GM19025 (cell line): ENCODE results near the gene RAB33A.

Experiments used
- ATAC-seq: cut with Tn5 transposase; IDR thresholded peaks from one replicate; pipeline ENCODE4 v1.9.1; 2021; ENCODE audit warnings: mild to moderate bottlenecking, low read depth, moderate library complexity; ENCODE audit not compliant: unreplicated experiment

The RAB33A gene

DNA sequence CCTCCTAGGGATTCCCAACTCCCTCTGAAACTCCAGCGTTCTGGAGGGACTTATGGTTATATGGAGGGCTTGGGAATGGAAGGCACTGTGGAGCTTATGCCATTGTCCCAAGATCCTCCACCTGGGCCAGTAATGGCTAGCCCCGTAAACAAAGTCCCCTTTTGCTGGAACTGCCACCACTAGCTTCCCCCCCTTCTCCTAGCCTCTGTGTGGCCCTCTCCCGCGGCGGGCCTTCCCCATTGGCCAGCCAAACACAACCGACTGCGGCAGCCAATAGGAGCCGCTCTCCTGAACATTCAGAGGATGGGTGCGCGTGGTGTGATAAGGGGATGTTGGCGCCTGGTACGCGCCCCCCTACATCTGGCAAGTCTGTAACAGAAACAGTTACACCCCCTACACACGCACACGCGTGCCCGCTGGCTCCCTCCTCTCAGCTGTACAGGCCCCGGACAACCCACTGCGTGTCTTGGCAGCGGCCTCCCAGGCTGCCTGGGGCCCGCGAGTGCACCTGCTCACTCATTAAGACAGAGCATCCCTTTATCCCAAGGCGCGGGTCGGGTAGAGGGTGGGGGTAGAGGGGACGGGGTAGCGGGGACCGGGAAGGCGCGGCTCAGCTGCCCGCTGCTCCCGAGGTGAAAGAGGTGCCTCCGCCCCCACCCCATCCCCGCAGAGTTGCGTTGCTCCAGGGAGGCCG is 863 bp upstream of the RAB33A start:
- ATAC-seq, result peak; percentile 64

- ATAC-seq, result no peak
Measured at GRCh38 chrX:130172127-130172845, 524 bp downstream of the RAB33A start.

DNA sequence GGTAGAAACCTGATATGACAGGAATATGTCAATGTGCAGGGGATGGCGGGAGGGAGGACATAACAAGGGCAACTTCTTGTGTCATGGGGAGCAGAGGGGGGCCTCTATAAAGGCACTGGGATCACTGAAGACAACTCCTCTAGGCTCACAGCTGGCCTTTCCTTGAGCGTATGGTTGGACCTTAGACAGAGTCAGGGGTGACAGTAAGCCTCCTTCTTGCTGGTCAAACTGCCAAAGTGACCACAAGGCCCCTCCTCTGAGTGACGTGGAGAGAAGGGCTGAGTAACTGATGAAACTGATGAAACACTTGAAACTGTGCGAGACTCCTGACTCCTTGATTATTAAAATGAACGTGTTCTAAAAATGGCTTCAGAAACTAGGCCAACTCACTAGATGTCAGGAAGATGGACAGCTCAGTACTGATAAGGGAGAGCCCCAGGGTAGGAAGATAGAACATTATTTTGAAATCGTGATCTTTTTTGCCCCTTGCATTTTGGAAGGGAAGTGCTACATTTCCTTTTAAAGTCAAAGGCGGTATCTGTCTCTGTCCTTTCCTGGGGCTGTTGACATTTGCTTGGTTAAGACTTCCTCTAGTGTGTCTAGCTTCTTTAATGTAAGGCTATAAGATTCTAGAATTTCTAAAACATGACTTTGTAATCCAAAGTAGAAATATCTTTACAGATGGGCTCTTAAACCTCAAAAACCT is 1.6 kb downstream of the RAB33A start:
- ATAC-seq, result no peak

GRCh38 chrX:130174045-130174704 is 2.4 kb downstream of the RAB33A start:
- ATAC-seq, result no peak

GRCh38 chrX:130174937-130175336 is 3.2 kb downstream of the RAB33A start:
- ATAC-seq, result no peak

GRCh38 chrX:130176354-130176776 is 4.6 kb downstream of the RAB33A start:
- ATAC-seq, result peak; percentile 82

DNA sequence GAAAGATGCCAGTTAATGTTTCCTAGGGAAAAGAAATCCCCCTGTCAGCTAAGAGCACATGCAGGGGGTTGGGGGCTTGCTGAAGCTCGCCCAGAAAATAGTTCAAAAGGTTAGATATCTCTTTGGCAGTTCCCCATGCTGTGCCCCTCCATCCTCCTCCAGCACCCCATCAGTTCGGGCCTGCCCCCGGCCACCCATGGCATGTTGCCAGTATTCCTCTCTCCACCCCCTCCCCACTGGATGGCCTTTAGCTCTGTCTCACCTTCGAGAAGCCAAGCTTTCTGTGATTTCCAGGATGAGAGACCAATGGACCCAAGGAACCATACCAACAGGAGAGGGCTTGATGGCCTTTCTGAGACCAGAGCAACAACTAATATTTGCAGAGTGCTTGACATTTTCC is 5.2 kb downstream of the RAB33A start:
- no peak for ATAC-seq

DNA sequence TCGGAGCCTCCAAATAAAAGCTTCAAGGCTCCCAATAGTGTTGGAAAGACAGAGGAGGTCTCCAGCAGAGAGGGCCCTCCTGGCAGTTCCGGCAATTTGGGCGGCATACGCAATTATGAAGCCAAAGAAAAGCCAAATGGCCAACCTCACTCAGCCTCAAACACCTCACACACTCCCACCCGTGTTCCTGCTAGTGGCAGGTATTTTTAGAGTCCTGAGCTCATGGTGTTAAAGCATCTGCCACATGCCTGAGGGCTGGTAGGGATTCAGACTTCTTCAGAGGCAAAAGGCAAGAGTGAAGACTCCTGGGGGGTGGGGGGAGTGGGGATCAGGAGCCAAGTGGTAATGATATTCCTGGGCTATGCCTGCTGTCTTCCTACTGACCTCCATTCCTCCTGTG is 7.4 kb downstream of the RAB33A start:
- ATAC-seq, result no peak

DNA sequence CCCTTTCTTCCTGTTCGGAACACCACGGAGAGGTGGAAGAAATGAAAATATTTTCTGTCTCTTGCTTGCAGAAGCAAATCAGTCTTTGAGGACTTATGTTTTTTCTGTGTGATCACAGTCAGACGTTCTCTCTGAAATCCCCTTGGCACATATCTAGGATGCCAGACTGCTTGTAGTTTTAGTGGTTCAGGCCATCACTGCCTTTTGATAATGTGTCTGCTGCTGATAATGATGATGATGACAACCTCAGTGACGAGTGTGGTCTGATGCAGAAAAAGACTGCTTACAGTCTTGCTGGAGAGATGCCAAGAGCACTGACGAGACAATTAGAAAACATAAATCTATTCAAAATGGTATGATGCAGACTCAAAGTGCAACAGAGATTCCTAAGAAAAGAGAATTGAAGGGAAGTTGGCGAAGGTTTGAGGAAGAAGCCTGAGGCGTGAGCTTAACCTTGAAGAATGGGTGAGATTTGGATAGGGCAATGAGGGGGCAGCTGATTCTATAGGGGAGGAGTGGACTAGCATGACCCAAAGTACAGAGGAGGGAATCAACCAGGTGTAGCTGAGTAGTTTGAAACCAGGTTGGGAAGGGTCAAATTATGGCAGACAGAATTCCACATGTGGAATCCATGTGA is 7.9 kb downstream of the RAB33A start:
- ATAC-seq, result no peak

DNA sequence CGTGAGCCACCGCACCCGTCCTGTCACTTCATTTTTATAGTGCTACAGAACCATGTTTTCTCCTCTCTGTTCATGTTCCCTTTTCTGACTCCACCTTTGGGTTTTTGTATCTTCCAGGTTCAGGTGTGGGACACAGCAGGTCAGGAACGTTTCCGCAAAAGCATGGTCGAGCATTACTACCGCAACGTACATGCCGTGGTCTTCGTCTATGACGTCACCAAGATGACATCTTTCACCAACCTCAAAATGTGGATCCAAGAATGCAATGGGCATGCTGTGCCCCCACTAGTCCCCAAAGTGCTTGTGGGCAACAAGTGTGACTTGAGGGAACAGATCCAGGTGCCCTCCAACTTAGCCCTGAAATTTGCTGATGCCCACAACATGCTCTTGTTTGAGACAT is 12.4 kb downstream of the RAB33A start:
- no peak for ATAC-seq

DNA sequence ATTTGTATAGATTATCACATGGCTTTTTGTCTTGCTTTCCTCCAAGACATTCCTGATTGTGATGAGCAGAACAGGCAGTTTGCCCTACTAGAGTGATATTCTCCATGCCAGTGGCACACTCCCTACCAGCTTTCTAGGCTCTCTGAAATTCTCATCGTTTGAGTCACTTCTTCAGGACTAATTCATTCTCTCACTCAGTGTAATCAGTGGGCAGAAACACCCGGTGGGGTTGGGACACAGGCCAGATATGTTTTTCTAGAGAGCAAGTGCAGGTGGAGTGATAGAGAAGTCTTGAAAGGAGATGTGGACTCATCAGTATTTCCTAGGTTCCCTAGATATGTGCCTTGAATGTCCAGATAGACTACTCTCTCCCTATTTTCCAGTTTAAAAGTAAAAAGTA is 13.1 kb downstream of the RAB33A start:
- ATAC-seq, result no peak

DNA sequence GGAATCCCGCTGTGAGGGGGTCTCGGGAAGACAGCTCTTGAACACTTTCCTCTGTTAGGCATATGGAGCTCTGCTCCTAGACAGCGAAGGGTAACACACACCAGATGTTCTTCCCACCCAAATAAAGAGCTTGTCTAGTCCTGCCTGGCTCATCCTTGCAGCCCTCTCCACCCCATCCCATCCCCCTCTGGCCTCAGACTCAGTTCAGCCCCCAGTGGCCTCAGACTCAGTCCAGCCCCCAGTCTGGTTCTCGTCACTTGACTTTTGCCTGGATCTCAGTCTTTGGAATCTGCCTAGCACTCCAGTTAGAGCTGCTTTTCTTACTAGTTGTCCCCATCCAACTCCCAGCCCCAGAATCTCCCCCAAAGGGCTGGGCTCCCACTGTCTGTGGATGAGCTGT is 14.9 kb downstream of the RAB33A start:
- ATAC-seq, result no peak

- no peak for ATAC-seq
Measured at GRCh38 chrX:130190801-130191200, 19.0 kb downstream of the RAB33A start.

DNA sequence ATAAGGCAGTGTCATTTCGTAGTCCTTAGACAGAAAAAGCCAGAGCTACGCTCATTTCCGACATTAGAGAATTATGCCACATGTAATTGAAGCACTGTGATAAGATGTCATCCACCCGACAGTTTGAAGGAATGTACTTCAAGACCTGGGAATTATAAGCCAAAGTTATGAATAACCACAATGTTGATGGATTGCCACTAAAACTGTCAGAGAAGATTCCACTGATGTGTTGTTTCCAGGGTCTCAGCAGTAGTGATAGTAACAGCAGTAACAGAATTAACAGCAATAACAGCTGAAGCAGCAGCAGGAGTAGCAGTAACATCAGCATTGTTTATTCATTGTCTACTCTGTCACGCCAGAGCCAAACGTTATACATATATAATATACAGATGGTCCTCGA is 24.7 kb downstream of the RAB33A start:
- ATAC-seq, result no peak

GRCh38 chrX:130197464-130197863 is 25.7 kb downstream of the RAB33A start:
- no peak for ATAC-seq

DNA sequence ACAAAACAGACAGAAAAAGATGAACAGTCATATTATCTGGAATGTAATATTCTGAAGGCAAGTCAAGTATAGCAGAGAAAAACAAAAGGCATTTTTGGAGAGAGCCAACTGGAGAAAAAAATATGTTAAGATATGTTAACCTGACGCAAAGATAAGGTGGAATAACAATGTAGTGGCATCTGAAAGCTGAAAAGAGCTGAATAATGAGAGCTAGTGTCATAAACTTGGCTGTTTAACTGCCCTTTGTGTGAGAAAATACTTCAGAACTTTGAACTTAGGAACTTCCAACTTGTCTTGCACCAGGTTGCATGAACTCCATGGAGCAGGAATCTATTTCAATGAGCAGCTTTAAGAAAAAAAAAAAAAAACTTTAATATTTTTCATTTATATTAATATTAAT is 32.9 kb downstream of the RAB33A start:
- no peak for ATAC-seq

DNA sequence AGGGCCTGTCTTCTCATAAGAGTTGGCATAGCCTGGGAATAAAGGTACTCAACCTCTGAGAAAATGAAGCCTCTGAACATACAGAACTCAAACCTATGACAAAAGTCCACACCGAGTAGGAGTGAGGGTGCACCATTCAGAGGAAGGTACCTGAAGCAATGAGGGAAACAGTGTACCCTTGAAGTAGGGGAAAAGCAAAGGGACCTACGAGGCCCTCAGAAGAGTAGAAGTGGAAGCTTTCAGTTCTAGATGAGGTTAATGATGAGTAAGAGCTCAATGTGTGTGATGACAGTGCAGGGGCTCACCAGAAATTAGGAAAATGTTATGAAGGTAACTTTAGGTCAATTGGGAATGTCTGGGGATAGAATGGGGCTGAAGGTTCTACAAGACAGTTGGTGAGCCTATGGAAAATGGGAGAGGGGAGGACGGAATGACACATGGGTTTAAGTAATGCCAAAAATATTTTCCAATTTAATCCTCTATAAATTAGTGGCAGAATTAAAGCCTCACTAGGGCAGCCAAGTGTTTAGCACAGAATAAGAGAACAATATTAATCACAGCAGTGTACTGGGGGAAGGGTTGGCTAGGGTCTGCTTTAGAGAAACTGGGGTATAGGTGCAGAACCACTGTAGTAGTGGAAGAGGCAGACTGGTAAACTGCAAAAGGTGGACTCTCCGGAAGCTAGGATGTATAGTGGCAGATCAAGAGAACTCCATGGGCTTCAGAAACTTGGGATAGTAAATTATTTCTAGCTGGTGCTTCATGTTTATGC is 39.8 kb downstream of the RAB33A start:
- ATAC-seq, result no peak

DNA sequence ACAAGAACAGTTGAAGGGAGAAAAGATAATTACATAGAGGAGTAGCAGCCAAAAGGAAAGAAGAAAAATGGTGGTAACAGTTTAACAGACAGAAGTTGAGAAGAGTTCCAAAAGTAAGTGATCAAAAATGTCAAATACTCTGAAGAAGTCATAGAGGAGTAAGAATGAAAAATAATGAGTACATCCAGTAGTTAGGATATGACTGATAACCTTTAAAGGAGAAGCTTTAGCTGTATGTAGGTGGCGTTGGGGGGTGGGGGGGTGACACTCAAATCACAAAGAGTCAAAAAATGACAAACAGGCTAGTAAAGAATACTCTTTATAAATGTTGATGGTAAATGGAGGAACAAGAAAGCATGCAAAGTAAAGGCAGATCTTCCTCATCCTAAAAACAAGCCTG is 40.6 kb downstream of the RAB33A start:
- no peak for ATAC-seq

DNA sequence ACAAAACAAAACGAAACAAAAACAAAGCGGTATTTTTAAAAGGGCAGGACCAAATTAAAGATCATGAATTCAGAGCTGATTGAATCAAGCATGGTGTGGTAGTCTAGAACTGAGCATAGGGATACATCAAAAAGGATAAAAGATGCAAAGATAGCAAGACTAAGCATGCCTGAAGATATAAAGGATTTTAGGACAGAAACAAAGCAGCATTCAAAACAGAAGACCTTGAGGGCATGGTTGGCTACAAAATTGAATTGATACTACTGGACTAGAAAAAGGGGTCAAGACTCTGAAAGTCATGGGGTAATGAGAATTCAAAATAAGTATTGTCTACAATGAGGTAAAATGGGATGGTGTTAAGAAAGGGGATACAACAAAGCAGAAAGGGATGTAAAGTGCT is 41.6 kb downstream of the RAB33A start:
- ATAC-seq, result no peak

GRCh38 chrX:130216320-130216719 is 44.6 kb downstream of the RAB33A start:
- ATAC-seq, result no peak
